Measurements from ENCODE around the gene CTNNB1. TPM values are rescaled to one million over a fixed set of nuclear protein-coding genes. Genes with fewer than 3 reads are reported as not detected.

Gene CTNNB1
- total and polyA plus RNA-seq, 2 of the 13 experiments (the other 11 are each of a cell fraction or from before 2014, with no cell fraction given): 398 to 489 TPM

DNA sequence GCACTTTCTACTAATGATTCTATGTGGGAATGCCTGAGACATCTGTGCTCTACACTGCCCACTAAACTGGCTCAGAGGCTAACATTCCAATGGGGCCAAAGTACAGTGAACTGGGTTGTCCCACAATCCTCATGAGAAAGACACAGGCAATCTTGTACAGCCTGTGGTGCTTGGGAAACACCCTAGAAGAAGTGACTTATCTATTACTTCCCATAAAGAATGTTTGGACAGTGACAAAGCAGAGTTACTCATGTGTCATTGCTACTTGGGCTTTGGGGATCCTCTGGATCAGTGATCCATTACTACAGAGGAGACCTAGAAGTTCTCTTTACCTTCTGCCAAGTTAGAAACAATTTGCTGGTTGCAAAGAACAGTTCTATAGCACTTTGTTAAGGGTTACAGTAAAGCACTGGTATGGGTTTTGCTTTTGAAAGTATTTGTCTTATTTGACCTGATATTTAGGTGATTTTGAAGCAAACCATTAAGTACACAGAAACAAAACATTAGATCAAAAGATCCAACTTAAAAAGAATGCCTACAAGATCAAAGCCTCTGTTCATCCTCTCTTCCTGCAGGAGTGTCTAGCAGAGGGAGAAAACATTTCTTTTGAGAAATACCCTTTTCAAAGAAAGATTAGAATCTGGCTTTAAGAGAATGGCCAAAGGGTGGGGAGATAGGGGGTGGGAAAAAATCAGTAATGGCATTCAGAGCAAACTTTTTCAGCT is 75.8 kb downstream of the CTNNB1 start (continued):
- TF ChIP-seq ZNF646 (CRISPR knock-in tag; IDR thresholded peaks at IDR 0.05) (no peak), ELF3 (CRISPR knock-in tag; IDR thresholded peaks at IDR 0.05) (peak; percentile 15; the same call in 1 of the 2 replicates), SAP130 (CRISPR knock-in tag; IDR thresholded peaks at IDR 0.05; ENCODE audit: low read depth) (peak; percentile 44; the same call in 1 of the 2 replicates), ZFAT (CRISPR knock-in tag; conservative IDR thresholded peaks at IDR 0.05) (no peak), ZNF317 (CRISPR knock-in tag; IDR thresholded peaks at IDR 0.05) (no peak), ZNF12 (CRISPR knock-in tag; IDR thresholded peaks at IDR 0.05) (no peak; the same call in 1 of the 2 replicates), ZMYM2 (CRISPR knock-in tag; IDR thresholded peaks at IDR 0.05) (peak; percentile 48; the same call in 1 of the 2 replicates), ZNF776 (CRISPR knock-in tag; IDR thresholded peaks at IDR 0.05) (no peak), EP300 (IDR thresholded peaks at IDR 0.05; ENCODE audit: low read depth in 2 of 2, low read length in 2 of 2) (peak in 1 of 2 experiments; percentile 65; a peak in 2 of 4 replicates), EP300 (CRISPR knock-in tag; IDR thresholded peaks at IDR 0.05; ENCODE audit: borderline replicate concordance) (peak; percentile 57; the same call in 1 of the 2 replicates), ASH2L (IDR thresholded peaks at IDR 0.05; ENCODE audit: insufficient read length, low read depth, low read length) (peak; percentile 79), HOMEZ (CRISPR knock-in tag; IDR thresholded peaks at IDR 0.05; ENCODE audit: low read depth) (peak; percentile 58; the same call in 1 of the 2 replicates), ZNF678 (CRISPR knock-in tag; IDR thresholded peaks at IDR 0.05) (no peak), PHF20 (CRISPR knock-in tag; IDR thresholded peaks at IDR 0.05) (no peak), EZH2 (conservative IDR thresholded peaks at IDR 0.05; ENCODE audit: low read depth, low read length) (no peak), TSC22D2 (CRISPR knock-in tag; IDR thresholded peaks at IDR 0.05; ENCODE audit: borderline replicate concordance) (no peak), ZNF160 (CRISPR knock-in tag; IDR thresholded peaks at IDR 0.05) (no peak)
- TF ChIP-seq, protein P1, sequence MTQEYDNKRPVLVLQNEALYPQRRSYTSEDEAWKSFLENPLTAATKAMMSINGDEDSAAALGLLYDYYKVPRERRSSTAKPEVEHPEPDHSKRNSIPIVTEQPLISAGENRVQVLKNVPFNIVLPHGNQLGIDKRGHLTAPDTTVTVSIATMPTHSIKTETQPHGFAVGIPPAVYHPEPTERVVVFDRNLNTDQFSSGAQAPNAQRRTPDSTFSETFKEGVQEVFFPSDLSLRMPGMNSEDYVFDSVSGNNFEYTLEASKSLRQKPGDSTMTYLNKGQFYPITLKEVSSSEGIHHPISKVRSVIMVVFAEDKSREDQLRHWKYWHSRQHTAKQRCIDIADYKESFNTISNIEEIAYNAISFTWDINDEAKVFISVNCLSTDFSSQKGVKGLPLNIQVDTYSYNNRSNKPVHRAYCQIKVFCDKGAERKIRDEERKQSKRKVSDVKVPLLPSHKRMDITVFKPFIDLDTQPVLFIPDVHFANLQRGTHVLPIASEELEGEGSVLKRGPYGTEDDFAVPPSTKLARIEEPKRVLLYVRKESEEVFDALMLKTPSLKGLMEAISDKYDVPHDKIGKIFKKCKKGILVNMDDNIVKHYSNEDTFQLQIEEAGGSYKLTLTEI (CRISPR knock-in tag; conservative IDR thresholded peaks at IDR 0.05): no peak
- TF ChIP-seq, protein P2, sequence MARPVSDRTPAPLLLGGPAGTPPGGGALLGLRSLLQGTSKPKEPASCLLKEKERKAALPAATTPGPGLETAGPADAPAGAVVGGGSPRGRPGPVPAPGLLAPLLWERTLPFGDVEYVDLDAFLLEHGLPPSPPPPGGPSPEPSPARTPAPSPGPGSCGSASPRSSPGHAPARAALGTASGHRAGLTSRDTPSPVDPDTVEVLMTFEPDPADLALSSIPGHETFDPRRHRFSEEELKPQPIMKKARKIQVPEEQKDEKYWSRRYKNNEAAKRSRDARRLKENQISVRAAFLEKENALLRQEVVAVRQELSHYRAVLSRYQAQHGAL (CRISPR knock-in tag; IDR thresholded peaks at IDR 0.05; ENCODE audit: not compliant biosample characterization): no peak

Data from HepG2 (cell line).